T-cell (primary cell): ENCODE measurements around the gene BCOR. TPM values are rescaled to one million over a fixed set of nuclear protein-coding genes. Genes with fewer than 3 reads are reported as not detected.
A peak's percentile ranks its signal among the peaks of the same experiment; 100 is the strongest.

Experiments used
- ATAC-seq, 4 experiments: fragments of 200-7000 bp in 3 of 4; fragments of 150-1000 bp in 1 of 4; cut with Tn5 transposase; replicated peaks in 1 of 4; 1 replicate in 3 of 4; 2 replicates in 1 of 4; pipeline ENCODE4 v1.10.0; 2021; ENCODE audit warnings: moderate library complexity in 3 of 4, mild to moderate bottlenecking in 2 of 4, moderate number of reproducible peaks in 1 of 4
- CTCF ChIA-PET, 2 donors: fragments of 300-600 bp; sonication (Branson Sonifier 250); formaldehyde crosslinking; loops; one replicate each; lab custom pipeline; 2022; ENCODE audit warnings: antibody characterized with exemption in 2 of 2; lab: Charles Lee
- POLR2A ChIA-PET, 2 donors: fragments of 300-600 bp; sonication (Branson Sonifier 250); formaldehyde crosslinking; loops; one replicate each; lab custom pipeline; 2022; ENCODE audit warnings: antibody characterized with exemption in 2 of 2; lab: Charles Lee
- DNase-seq, 35 experiments: peaks; one replicate each; pipeline versions ENCODE4 v3.0.0 to v3.0.0-alpha.2; 2013 to 2023
- H3K27ac ChIP-seq: one replicate; pipeline ENCODE4 v1.5.1; 2013; ENCODE audit warnings: low read length
- H3K27me3 ChIP-seq, 2 experiments: replicated peaks in 1 of 2; 1 replicate in 1 of 2; 2 replicates in 1 of 2; pipeline versions ENCODE4 v1.6.1 to v1.7.0; 2013; ENCODE audit warnings: low read length in 1 of 2, mixed read lengths in 1 of 2; ENCODE audit not compliant: control insufficient read depth in 2 of 2, insufficient read depth in 2 of 2; ENCODE audit errors: extremely low read depth in 1 of 2
- H3K36me3 ChIP-seq, 2 donors: 1 replicate in 1 of 2; 2 replicates in 1 of 2; pipeline versions ENCODE4 v1.6.1 to v1.7.0; 2013; ENCODE audit warnings: low read length in 1 of 2; ENCODE audit not compliant: control insufficient read depth in 2 of 2, insufficient read depth in 1 of 2; ENCODE audit errors: extremely low read depth in 1 of 2
- H3K4me1 ChIP-seq, 2 experiments: 1 replicate in 1 of 2; 2 replicates in 1 of 2; pipeline versions ENCODE4 v1.6.1 to v1.7.0; 2013; ENCODE audit warnings: low read length in 2 of 2, mixed read lengths in 1 of 2; ENCODE audit not compliant: insufficient read depth in 2 of 2, control insufficient read depth in 1 of 2; ENCODE audit errors: extremely low read depth in 1 of 2
- H3K4me3 ChIP-seq, 2 donors: 1 replicate in 1 of 2; 2 replicates in 1 of 2; pipeline versions ENCODE4 v1.5.1 to v1.7.0; 2013; ENCODE audit warnings: mild to moderate bottlenecking in 2 of 2, low read length in 1 of 2, moderate library complexity in 1 of 2; ENCODE audit not compliant: control insufficient read depth in 1 of 2; ENCODE audit errors: extremely low read depth in 1 of 2
- H3K9me3 ChIP-seq: 2 replicates; pipeline ENCODE4 v1.7.0; 2013
- H3K27ac Mint-ChIP-seq, 2 donors: one replicate each; pipeline ENCODE4 v1.8.0; 2020 to 2021; ENCODE audit warnings: mild to moderate bottlenecking in 2 of 2, mixed read lengths in 2 of 2
- H3K27me3 Mint-ChIP-seq, 2 donors: one replicate each; pipeline ENCODE4 v1.8.0; 2021 to 2022; ENCODE audit warnings: mixed read lengths in 2 of 2
- H3K36me3 Mint-ChIP-seq: one replicate; pipeline ENCODE4 v1.8.0; 2021; ENCODE audit warnings: mixed read lengths
- H3K4me1 Mint-ChIP-seq, 3 donors: one replicate each; pipeline ENCODE4 v1.8.0; 2020 to 2022; ENCODE audit warnings: mixed read lengths in 3 of 3, mild to moderate bottlenecking in 1 of 3
- H3K4me3 Mint-ChIP-seq, 3 donors: one replicate each; pipeline ENCODE4 v1.8.0; 2020 to 2022; ENCODE audit warnings: mild to moderate bottlenecking in 3 of 3, mixed read lengths in 3 of 3, moderate library complexity in 3 of 3
- H3K9me3 Mint-ChIP-seq, 3 donors: one replicate each; pipeline ENCODE4 v1.8.0; 2020 to 2022; ENCODE audit warnings: mixed read lengths in 3 of 3
- WGBS: methylation state at CpG from one replicate; pipeline ENCODE4 v1.1.5; 2013; ENCODE audit warnings: missing lambda C conversion rate; ENCODE audit not compliant: insufficient coverage; 5-methylcytosine and 5-hydroxymethylcytosine counted together
- total RNA-seq, 35 experiments: library from RNA in 6 of 35; stranded (reverse) in 6 of 35; fragments of 120-200 nt in 1 of 35; gene quantifications; one replicate each; pipeline versions ENCODE4 v1.2.1 to v1.2.4 and lab custom pipeline; 2013 to 2026

The BCOR gene
- total RNA-seq, 5 donors from 2014 or later (not counting 1 experiment from before 2014, with no cell fraction given): 24.4 to 49.2 (median 42.2) TPM

DNA sequence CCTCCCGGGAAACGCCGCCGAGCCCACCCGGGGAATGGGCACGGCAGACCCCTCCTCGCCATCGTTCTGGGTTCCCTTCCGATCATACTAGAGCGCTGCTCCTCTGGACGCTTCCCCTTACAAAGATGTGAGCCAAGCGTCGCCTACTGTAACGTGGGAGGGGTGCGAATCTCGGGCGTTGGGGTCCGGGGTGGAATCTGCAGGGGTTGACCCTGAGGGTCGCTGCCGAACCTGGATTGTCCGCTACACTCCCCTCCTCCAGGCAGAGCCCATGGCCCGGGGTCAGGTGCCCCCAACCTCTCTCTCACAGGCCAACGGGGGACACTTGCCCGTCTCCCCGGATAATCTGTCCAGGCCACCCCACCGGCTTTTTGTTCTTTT lies 13.8 kb downstream of the BCOR start:
- WGBS: 0% methylated on average over 1 of the region's 26 CpGs
- ATAC-seq (no peak), DNase-seq (no peak)
- H3K36me3 Mint-ChIP-seq: no peaks in the 10 kb centered on the region
- ChIA-PET POLR2A (no interaction called here), CTCF (no interaction called here)
- Histone ChIP-seq H3K4me1 (peaks cover 15 to 84% of the 10 kb centered on the region in 2 experiments), H3K36me3 (no peaks in the 10 kb centered on the region), H3K27me3 (no peaks in the 10 kb centered on the region), H3K4me3 (peak overlapping the region; percentile 37 to 54), H3K9me3 (no peaks in the 10 kb centered on the region), H3K27ac (no peak overlapping the region)
- H3K4me3 Mint-ChIP-seq: peak overlapping the region; percentile 68 to 84 (median 78)
- peak overlapping the region in 1 of 2 donors; percentile 28 for H3K27ac Mint-ChIP-seq
- H3K9me3 Mint-ChIP-seq: no peaks in the 10 kb centered on the region
- peaks cover 59 to 75% (median 71%) of the 10 kb centered on the region in 3 donors for H3K4me1 Mint-ChIP-seq
- H3K27me3 Mint-ChIP-seq: peaks cover 0 to 28% of the 10 kb centered on the region in 2 donors

DNA sequence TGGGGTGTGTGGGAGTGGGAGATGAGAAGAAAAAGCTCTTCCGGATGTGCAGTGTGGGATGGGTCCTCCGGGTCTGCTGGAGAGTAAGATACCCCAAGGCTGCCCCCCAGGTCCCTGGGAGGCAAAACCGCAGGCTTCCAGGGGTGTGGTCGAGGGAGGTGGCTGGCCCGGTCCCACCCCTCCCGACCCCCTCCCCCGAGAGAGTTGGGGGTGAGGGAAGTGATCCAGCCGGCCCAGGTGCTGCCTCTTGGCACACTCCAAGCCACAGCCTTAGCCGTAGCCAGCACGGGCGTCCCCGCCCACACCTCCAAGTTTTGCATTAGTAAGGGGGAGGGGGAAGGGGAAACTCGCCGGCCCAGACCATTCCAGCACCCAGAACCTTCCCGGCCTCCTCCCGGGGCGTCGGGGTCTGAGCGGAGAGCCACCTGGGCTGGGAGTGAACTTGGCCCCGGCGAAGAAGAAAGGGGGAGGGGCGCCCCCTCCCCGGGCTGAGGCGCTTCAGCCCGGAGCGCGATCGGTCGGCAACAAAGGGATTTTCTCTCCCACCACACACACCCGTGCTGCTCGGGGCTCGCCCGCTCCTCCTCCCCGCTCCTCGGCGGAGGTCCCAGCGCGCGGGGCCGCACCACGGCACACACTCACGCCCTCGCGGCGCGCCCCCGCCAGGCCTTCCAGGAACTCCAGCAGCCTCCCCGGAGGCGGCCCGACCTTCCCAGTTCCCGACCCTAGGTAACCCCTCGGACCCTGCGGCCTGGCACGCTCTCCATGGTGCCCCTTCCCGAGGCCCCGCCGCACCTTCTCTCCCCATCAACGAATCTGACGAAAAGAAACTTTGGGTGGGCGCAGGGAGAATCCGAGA lies 14.4 kb downstream of the BCOR start:
- H3K4me1 Mint-ChIP-seq: peaks cover 54 to 69% (median 67%) of the 10 kb centered on the region in 3 donors
- peaks cover 0 to 28% of the 10 kb centered on the region in 2 donors for H3K27me3 Mint-ChIP-seq
- ChIA-PET POLR2A (interaction anchor here in 1 of 2 donors (0.6 kb wide), 2 partner anchors 8 to 222 kb away, joined by 3 read pairs; no protein-coding TSS in a partner anchor), CTCF (interaction anchor here in 1 of 2 donors (0.8 kb wide), 1 partner anchor 14 kb away, joined by 3 read pairs; the partner anchor contains the start of gene BCOR)
- no peaks in the 10 kb centered on the region for H3K36me3 Mint-ChIP-seq
- peak overlapping the region; percentile 37 to 54 for H3K4me3 ChIP-seq
- no peak overlapping the region for H3K27ac ChIP-seq
- H3K9me3 ChIP-seq: no peaks in the 10 kb centered on the region
- H3K4me3 Mint-ChIP-seq: peak overlapping the region; percentile 68 to 84 (median 78)
- no peaks in the 10 kb centered on the region for H3K27me3 ChIP-seq
- H3K9me3 Mint-ChIP-seq: no peaks in the 10 kb centered on the region
- H3K4me1 ChIP-seq: peaks cover 13 to 78% of the 10 kb centered on the region in 2 experiments
- DNase-seq (peak in 2 of 35 experiments; percentile 19 to 25), ATAC-seq (peak; percentile 32 to 45 (median 40))
- 20% methylated on average over 26 of the region's 61 CpGs for WGBS
- H3K36me3 ChIP-seq: no peaks in the 10 kb centered on the region
- no peak overlapping the region for H3K27ac Mint-ChIP-seq

DNA sequence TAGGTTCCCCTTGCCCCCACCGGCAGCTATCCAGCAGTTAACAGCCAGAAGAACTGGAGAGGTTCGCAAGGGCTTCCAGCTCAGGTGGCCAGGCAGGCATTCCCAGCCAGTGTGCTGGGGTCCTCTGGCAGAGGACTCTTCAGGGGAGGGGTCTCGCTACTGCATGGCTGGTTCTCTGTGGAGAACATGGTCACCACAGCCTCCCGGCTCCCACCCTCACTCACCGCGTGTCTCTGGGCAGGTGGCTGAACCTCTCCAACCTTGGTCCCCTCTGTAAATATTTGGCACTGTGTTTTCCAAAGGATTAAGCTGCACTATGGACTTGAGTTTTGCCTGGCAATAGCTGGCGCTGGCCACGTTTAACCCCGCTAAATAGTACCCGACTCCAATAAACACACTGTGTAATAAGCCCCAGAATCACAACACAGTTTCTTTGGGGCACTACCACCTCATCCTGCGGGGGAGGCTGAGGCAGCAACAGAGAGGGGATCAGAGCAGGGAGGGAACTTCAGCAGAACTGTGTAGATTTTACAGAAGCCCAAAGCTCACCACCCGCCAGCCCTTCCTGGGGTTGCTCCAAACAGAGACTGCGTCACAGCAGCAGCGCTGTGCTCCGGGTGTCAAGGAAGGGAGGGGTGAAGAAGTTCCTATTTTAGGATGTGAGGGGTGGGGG lies 15.2 kb downstream of the BCOR start:
- DNase-seq (peak in 1 of 35 experiments; percentile 30), ATAC-seq (peak in 3 of 4 experiments; percentile 15 to 46 (median 26))
- H3K4me1 ChIP-seq: peaks cover 13 to 73% of the 10 kb centered on the region in 2 experiments
- H3K27ac Mint-ChIP-seq: peak overlapping the region in 1 of 2 donors; percentile 48
- H3K36me3 Mint-ChIP-seq: no peaks in the 10 kb centered on the region
- no CpG with 5 or more reads among the region's 15 CpGs for WGBS
- H3K4me3 Mint-ChIP-seq: peak overlapping the region; percentile 44 to 84 (median 53)
- no peaks in the 10 kb centered on the region for H3K27me3 ChIP-seq
- H3K27ac ChIP-seq: no peak overlapping the region
- peaks cover 54 to 64% (median 61%) of the 10 kb centered on the region in 3 donors for H3K4me1 Mint-ChIP-seq
- H3K9me3 ChIP-seq: no peaks in the 10 kb centered on the region
- peak overlapping the region in 1 of 2 donors; percentile 18 for H3K4me3 ChIP-seq
- CTCF ChIA-PET: interaction anchor here (0.6 to 0.8 kb wide), 2 partner anchors 15 to 428 kb away, joined by 3 read pairs; partner anchors contain the start of gene BCOR (in 1 of the 2)
- no peaks in the 10 kb centered on the region for H3K9me3 Mint-ChIP-seq
- peaks cover 0 to 34% of the 10 kb centered on the region in 2 donors for H3K27me3 Mint-ChIP-seq
- POLR2A ChIA-PET: interaction anchor here in 1 of 2 donors (0.6 kb wide), 2 partner anchors 9 to 222 kb away, joined by 3 read pairs; no protein-coding TSS in a partner anchor
- H3K36me3 ChIP-seq: no peaks in the 10 kb centered on the region

DNA sequence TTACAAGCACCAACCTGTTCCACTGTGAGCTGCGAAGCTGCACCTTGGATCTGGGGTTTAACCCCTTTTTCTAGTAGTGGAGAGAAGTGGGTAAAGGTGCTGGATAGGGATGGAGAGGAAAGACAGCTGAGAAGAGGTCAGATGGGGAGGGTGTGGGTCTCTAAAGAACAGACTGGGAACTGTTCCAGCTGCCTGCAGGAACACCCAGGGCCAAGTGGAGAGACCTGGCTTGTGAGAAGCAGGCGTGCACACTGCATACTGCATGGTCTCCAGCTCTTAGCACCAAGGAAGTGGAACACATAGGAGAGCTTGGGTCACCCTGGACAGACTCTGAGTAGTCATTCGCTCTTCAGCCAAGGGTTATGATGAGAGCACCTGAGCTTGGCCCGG lies 16.1 kb downstream of the BCOR start:
- no peaks in the 10 kb centered on the region for H3K9me3 ChIP-seq
- H3K27me3 Mint-ChIP-seq: peaks cover 0 to 30% of the 10 kb centered on the region in 2 donors
- peak overlapping the region in 1 of 3 donors; percentile 44 for H3K4me3 Mint-ChIP-seq
- peaks cover 46 to 57% (median 57%) of the 10 kb centered on the region in 3 donors for H3K4me1 Mint-ChIP-seq
- H3K36me3 ChIP-seq: peaks cover 0 to 2% of the 10 kb centered on the region in 2 donors
- peak overlapping the region in 1 of 2 donors; percentile 64 for H3K27ac Mint-ChIP-seq
- no peak overlapping the region for H3K4me3 ChIP-seq
- ChIA-PET CTCF (interaction anchor here (0.6 kb wide), 2 partner anchors 73 to 429 kb away, joined by 3 to 4 read pairs; no protein-coding TSS in a partner anchor), POLR2A (no interaction called here)
- 86% methylated on average over 1 of the region's 4 CpGs for WGBS
- H3K9me3 Mint-ChIP-seq: no peaks in the 10 kb centered on the region
- H3K27ac ChIP-seq: no peak overlapping the region
- peaks cover 11 to 69% of the 10 kb centered on the region in 2 experiments for H3K4me1 ChIP-seq
- H3K36me3 Mint-ChIP-seq: peaks cover under 1% of the 10 kb centered on the region
- DNase-seq (no peak), ATAC-seq (no peak)
- H3K27me3 ChIP-seq: no peaks in the 10 kb centered on the region

DNA sequence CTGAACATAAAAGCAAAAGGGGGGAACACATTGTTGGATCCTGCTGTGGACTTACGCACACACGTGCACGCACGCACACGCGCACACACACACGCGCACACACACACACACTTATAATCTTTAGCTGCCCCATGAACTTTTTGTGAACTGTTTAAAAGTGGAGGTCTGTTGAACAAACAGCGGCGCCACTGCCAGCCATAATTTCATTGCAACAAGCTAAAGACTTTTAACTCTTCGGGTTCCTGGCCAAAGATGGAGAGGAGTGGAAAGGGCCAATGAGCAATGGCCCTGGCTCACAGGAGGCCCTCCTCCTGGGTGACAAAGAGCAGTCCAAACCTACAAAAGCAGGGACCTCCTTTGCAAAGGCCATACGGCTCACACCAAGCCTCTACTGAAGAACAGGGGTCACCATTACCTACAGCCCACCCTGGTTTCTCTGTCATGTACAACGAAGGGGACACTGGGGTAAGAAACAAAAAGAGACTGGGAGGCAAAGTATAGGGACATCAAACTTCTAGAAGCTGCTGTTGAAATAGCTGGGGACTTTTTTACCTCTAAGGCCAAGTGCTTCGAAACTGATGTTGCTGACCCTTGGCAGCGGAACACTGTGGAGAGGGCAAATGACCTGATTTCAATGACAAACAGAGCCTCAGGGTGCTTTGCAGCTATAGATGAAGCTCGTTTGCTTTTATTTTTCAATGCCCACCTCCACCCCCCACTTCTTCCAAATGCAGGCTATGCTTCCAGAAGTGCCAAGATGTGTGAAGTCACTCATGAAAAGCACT lies 16.7 kb downstream of the BCOR start:
- WGBS: 93% methylated on average over 3 of the region's 16 CpGs
- ChIA-PET POLR2A (no interaction called here), CTCF (interaction anchor here (0.6 to 0.7 kb wide), 2 partner anchors 73 to 311 kb away, joined by 3 to 4 read pairs; no protein-coding TSS in a partner anchor)
- Histone ChIP-seq H3K27me3 (no peaks in the 10 kb centered on the region), H3K4me1 (peaks cover 11 to 63% of the 10 kb centered on the region in 2 experiments), H3K27ac (no peak overlapping the region), H3K36me3 (peaks cover 0 to 3% of the 10 kb centered on the region in 2 donors), H3K4me3 (no peak overlapping the region), H3K9me3 (no peaks in the 10 kb centered on the region)
- Mint-ChIP-seq H3K36me3 (peaks cover 4% of the 10 kb centered on the region), H3K9me3 (no peaks in the 10 kb centered on the region), H3K27me3 (peaks cover 0 to 26% of the 10 kb centered on the region in 2 donors), H3K4me1 (peaks cover 40 to 54% (median 54%) of the 10 kb centered on the region in 3 donors), H3K4me3 (peak overlapping the region in 1 of 3 donors; percentile 44), H3K27ac (peak overlapping the region in 1 of 2 donors; percentile 64)
- DNase-seq (no peak), ATAC-seq (no peak)
